Measurements from ENCODE around the gene ZNF219.

The ZNF219 gene

DNA sequence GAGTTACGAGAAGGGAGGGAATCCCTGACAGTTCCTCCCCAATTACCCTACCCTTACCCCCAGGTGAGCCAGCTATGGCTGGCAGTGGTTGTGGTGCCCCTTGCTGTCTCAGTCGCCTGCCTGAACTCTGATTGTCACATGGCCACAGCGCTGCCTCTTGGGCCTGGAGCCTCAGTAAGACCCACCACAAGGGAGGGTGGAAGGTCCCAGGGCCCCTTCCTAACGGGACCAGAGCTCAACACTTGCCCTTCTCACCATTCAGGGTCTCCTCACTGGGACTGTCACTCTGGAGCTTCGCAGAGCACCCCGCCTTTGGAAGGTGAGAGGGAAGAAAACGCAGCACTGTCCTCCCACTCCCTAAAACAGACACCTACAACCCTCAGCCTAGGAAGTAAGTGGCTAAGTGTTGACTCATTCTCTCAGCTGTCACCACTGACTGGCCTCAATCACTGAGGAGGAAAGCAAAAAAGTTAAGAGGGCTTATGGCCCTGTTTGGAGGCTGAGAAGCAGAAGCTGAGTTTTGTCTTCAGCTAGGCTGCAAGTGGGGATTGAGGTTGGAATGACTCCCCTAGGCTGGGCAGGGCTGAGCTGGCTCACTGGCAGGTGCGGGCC is 3.5 kb upstream of the ZNF219 start:
- no peak for DNase-seq

DNA sequence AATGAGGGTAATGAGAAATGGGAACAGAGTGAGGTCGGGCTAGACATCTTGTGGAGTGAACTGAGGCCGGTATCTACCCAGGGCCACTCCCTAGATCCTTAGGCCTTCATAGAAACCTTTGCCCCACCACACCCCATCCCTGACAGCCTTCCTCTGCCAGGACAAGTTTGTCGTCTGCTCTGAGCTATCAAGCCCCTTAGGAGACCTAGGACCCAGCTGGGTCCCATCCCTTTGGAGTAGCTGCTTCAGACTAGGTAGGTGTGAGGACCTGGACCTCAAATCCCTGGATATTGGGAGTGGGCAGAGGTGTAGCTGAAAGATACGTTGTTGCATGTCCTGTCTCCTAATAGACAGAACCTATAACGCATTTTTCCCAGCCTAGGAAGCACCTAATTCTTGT is 2.5 kb upstream of the ZNF219 start, which contains the start of gene TMEM253:
TMEM253 (plus strand) TSS at position 136 of the 400 bp plus-strand sequence. CDS start 278 bp downstream, outside the sequence.
- no peak for DNase-seq

DNA sequence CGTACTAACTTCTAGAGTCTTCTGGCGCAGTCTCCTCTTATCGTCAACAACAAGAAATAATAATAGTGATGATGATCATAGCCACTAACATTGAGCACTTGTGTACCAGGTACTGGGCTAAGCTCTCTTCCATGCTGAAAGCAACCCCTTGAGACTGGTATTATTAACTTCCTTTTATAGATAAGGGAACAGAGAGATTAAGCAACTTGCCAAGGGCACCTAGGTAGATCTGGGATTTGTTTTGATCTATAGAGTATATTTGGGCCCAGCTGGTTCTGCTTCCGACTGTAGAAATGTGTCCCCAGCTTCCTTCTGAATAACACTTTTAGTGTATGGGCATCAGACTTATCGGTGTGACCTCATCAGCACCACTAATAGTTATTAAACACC is 1.1 kb upstream of the ZNF219 start:
- no peak for DNase-seq

DNA sequence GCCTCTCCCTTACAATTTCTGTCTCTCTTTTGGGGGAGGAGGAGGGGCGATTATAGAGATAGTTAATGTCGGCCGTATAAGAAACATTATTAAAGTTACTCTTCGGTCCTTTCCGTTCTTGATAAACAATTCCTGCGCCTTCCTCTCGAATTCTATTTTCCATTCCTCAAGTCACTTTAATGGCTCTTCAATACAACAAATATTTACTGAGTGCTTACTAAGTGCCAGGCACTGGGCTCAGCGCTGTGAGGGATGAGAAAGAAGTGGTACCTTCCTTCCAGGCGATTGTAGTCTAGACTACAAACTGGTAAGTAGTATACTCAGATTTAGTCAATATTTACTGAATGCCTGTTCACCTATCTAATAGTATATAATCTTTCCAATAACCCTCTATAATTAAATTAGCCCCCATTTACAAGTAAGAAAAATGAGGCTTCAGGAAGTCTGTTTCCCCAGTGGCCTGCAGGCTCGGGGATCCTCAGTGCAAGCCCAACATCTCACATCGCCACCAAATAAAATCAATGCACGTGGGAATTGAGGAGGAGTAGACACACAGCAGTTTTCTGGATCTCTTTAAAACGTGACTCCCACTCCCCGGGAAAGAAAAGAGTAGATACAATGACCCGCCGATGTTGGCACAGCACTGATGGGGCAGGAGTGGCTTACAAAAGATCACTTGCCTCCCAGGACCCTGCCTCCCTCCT is 589 bp upstream of the ZNF219 start:
- no peak for DNase-seq

DNA sequence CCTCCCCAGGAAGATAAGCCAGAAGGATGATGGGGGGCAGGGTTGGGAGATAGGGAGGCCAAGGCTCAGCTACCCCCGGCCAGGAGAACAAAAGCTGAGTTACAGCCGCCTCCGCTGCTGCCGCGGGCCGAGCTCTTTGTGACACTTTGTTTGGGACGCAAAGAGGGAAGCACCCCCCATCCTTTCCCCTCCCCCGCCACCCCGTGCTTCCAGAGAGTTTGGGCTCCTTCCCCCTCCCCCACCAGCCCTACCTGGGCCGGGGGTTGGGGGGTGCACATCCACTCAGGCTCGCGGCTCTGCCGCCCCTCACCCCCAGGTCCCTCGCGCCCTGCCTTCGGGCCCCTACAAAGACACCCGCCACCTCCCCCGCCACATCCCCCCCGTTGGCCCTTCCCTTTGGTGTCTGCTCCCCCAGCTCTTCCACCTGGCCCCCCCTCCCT is 799 bp downstream of the ZNF219 start:
- DNase-seq, result no peak

DNA sequence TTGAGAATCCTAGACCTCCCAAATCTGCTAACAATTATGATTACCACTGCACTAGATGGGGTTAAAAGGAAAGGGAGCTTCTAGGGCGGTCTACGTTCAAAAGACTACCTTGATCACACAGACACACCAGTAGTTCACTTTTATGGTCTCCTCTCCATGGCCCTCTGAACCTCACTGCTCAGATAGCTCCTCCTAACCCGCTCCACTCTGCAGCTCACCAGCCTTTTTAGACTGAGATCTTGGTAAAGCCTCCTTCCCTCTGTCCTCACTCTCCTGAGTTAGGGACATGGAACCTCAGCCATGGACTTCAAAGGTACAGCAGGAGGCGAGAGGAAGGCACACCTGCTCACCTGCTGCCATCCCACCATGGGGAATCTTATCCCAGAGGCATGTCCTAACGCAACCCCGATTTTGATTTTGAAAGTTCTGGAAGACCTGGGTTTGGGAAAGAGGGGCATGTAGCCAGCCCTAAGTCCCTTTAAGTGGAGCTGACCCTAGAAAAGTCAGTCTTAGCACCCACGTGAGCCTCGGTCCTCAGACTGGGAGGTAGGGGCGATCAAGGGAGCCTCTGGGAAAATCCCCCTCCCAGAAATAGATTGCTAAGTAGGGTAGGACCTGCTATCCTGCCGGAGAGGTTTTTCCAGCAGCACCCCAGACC is 1.3 kb downstream of the ZNF219 start:
- no peak for DNase-seq

DNA sequence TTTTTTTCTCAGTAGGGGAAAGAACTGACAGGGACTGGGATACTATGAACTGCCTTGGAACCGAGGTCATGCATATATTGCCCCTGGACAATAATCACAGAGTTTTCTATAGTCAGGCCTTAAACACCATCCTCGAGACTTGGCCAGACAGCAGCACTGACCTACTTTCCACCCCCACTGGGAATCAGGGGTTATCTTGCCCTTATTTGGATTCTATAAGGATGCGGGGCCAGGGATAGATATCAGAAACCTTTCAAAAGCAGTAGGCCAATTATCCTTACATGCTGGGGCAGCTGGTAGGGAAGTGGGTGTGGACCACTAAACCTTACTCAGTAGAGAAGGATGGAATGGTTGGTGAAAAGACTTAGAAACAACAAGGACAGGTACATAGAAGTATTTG is 2.0 kb downstream of the ZNF219 start:
- DNase-seq, result no peak

DNA sequence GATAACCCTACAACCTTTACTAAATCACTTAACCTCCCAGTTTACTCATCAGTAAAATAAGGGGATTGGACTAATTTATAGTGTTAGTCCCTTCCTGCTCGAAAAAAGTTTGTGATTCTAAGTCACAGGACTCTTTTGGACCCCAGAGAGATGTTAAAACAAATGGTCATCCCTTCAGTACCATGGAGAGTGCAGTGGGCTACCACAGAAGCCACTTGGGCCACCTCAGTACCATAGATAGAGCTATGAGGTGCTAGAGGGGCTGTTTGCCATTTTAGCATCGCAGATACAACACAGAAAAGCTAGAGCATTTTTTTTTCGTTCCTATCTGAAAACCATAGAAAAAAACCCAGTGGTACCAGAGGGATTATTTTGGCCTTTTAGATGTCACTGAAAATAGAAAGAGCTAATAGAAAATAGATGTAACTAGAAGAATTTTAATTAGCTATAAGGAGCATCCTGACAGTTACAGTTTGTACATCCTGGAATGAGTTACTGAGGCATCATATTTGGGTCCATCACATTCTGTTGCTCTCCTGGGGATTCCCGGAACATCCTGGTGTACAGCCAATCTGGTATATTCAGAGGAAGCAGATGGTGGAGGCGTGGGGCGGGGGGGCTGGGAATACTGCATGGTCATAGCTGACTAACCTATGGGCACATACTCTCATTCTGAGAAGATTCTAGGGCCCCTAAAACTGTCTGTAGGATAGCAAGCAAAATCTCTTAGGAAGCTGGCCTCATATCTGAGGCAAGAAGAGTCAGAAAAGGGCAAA is 2.8 kb downstream of the ZNF219 start:
- DNase-seq, result no peak

DNA sequence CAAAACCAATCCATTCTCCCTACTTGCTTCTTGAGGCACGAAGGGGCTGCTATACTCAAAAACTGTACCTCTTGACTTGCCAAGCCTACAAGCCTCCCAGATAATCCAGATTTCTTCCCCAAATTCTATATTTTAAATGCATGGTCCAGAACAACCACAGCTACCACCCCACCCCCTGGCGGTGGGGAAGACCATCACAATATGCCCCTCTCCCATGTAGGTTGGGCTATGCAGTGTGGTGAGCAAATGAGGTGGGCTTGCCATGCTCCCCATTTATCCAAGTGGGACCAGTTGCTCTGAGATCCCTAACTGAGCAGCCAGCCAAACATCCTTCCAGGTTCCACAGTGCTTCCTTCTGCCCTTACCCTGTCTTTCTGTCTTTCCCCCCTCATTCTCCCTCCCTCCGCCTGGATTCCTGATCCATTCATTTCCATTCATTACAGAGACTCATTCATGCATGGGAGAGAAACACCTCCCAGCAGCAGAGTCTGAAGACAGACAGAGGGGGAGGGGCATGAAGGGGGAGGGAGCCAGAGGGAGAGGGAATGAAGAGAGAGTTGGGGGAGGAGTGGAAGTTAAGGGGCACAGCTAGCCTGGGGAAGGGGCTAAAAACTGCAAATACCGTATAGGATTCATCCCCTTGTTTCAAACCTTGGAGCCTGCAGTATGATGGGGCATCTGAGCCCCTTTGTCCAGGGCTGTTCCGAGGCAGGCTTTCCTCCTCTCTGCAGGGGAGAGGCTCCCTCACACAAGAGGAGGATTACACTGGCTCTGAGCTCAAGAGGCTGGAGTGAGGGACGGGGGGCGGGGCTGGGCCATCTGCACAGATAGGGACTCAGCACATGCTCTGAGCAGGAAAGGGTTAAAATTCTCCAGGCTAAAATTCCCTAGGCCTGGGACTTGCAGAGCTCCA is 4.4 kb downstream of the ZNF219 start:
- no peak for DNase-seq

DNA sequence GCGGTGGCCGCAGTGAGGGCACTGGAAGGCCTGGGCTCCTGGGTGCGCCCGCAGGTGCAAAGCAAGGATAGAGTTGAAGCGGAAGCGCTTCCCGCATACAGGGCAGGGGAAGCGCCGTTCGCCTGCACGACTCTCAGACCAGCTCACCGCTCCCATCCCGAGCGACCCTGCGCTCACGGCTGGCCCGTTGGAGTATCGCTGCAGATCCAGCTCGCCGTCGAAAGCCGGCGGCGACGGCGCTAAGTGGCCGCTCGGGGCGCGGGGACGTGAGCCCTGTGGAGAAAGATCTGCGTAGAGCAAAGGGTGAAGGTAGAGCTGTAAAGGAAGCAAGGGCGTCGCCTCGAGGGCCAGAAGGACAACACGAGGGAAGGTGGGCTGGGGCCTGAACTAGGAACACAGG is 5.4 kb downstream of the ZNF219 start:
- DNase-seq, result no peak

DNA sequence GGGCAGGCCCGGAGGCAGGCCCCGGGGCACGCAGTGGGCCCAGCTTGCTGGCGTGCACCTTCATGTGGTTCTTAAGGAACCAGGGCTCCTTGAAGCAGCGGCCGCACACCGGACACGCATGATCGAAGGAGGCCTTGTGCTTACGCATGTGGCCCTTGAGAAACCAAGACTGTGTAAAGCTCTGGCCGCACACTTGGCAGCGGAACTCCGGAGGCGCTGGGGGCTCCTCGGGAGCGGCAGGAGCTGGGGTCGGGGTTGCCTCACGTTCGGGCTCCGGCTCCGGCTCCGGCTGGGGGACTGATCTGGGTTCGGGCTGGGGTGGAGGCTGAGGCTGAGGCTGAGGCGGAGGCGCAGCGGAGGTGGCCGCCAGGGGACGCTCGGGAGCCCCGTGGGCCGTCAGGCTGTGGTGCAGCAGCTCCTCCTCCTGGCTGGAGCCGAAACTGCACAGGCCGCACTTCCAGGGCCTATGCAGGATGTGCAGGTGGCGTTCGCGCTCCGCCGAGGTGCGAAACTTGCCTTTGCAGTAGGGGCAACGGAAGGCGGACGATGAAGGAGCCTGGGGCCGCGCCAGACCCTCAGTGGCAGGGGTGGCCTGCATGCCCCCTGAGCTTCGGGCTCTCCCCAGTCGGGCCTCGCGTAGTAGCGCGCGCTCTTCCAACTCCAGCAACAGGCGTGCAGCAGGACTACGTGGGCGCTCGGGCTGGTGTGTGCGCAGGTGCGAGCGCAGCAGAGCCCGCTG is 6.0 kb downstream of the ZNF219 start:
- no peak for DNase-seq

DNA sequence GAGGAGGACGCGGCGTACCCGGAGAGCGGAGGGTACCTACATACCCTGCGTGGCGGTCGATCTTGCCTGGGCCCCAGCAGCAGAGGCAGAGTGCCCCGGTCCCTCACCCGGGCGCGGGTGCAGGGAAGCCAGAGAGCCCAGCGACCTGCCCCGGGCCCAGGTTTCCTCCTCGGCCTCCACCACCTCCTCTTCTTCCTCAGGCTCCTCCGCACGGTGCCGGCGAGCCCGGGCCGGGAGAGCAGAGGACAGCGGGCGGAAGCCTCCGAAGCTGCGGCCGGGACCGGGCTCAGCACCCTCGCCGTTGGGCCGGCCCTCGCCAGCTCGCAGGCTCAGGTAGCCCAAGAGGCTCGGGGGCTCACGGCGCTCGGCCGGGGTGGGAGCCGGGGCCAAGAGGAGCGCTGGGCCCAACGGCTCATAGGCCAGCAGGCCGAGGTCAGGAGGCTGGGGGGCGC is 6.6 kb downstream of the ZNF219 start:
- DNase-seq, result no peak

DNA sequence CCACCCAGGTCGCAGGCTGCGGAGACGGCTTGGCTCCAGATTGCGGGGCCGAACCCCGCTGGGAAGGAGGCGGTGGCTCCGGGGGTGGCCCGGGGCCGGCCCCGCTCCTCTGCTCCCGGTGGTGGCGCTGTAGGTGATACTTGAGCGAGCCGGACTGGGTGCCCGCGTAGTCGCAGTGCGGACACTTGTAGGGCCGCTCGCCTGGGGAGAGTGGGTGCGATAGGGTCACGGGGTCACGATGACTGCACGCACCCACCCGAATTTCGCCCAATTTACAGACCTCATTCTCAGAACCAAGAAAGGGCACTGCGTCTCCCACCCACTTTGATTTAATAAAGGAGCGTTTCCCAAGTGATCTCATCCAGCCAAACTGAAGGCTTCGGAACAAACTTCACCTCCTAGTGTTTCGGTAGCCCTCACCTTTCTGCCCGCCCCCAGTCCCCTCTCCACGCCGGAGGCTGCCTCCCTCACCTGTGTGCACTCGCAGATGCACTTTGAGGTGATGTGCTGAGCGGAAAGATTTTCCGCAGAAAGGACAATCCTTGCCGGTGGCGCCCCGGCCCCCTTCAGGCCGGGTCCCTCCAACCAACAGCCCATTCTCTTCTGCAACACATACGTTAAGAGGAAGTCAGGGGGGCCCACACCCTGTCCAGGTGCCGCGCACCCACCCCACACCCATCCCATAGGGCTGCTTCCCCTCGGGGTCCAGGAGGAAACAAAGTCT is 7.4 kb downstream of the ZNF219 start:
- no peak for DNase-seq

DNA sequence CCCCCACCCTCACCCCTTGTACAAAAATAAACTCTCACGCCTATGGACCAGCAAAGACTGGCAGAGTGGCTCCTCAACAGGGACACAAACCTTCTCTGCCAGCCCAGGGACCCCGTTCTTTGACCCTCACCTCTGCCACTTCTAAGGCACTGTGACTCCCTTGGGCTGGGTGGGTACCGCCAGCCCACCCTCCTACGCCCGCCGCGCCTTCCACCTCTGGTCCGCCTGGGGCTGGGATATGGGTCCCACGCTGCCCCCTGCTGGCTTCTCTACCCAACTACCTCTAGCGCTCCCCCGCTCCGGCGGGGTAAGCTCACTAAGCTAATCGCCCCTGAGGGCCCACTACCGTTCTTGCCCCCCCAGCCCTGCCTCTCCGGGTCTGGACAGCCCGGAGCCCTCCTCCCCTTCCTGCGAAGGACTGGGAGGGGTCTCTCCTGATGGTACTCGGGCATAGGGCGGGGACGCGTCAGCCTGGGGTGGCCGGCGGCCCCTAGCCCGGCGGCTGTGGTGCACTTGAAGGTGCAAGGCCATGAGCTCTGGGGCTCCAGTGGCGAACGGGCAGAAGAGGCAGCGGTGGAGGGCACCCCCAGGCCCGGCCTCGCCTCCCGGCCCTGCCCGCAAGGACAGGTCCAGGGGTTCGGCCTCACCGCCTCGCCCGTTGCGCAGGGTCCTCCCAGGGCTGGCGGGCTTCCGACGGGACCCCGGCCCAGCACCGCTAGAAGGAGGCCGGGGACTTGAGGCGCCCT is 8.1 kb downstream of the ZNF219 start:
- DNase-seq, result no peak

DNA sequence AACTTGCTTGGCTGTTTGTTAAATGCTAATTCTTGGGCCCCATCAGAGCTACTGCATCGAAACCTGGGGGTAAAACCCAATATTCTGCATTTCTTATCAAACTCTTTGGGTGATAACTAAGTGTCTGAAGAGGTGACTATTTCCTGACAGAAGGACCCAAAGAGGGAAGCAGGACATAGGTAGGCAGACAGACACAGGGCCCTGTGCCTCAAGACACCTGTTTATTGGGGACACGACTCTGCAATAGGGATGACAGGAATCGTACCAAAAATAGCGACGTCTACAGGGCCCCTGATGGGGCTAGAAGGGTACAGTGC is 8.6 kb downstream of the ZNF219 start:
- no peak for DNase-seq

DNA sequence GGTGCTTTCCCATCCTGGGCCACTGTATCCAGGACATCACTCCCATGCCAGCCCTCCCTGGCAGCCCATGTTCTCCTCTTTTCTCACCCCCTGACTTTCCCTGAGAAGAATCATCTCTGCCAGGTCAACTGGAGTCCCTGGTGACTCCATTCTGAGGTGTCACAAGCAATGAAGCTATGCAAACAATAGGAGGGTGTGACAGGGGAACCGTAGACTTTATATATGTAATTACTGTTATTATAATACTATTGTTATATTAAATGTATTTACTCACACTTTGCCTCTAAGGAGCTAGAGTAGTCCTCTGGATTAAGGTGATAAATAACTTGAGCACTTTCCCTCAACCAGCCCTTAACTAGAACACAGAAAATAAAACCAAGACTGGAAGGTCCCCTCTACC is 9.2 kb downstream of the ZNF219 start:
- DNase-seq, result no peak

DNA sequence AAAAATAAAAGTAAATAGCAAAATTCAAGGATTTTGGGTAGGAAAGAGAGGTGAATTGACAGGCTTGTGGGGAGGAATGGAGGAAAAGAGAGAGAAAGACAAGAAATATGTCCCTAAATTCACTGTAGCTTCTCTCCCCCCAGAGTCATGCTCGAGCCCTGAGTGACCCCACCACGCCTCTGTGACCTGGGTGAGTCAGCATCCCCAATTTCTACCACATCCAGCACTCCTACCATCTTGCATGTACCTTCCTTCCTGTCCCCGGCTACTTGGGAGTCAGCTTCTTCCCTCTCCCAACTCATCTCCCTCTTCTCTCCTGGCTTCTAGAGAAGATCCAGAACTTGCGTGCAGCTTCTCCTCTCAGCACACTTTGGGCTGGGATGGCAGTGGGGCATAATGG is 9.8 kb downstream of the ZNF219 start:
- DNase-seq, result no peak

DNA sequence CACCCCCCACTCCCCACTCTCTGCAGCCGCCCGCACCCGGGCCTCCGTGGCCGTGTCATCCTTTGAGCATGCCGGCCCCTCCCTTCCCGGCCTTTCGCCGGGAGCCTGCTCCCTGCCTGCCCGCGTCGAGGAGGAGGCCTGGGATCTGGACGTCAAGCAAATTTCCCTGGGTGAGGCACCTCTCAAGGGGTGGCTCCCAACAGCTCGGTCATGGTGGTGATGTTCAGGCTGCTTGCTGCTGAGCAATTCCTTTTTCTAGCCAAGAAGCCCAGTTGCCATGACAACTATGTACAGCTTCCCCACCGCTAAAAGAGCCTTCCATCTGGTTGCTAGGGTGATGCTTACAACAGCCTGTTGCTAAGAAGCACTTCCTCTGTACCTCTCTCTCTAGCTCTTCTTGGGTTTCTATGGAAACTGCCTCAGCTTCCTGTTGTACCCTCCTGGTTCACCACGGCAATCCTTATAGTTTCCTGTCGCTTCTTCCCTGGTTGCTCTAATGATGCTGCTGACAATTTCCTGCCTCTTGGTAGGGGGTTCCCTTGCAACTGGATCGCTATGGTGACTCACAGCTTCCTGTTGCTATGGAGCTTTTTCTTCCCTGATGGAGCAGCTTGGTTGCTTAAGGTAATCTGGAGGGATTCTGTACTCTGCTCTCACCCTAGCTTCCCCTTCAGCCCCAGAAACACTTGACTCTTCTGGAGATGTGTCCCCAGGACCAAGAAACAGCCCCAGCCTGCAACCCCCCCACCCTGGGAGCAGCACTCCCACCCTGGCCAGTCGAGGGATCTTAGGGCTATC is 11.0 kb downstream of the ZNF219 start:
- DNase-seq, result peak; percentile 57

DNA sequence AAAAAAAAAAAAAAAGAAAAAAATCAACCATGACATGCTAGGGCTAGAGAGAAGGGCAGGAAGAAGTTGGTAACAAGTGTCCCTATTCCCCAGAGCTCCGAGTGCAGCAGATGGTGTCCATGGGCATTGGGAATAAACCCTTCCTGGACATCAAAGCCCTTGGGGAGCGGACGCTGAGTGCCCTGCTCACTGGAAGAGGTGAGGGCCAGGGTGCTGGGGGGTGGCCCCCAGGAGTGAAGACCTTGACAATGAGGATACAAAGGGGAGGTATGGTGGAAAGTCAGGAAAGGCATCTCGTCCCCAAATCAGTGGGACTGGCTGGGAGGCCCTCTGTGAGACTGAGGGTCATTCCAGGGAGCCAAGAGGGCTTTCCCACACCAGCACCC is 11.6 kb downstream of the ZNF219 start:
- DNase-seq, result no peak
